Lower leg skin (tissue), 3 donors: Measurements from ENCODE around the gene ZNF689.

ENCODE experiments used
- CTCF ChIP-seq, 3 donors: fragments of 450-650 bp; IDR thresholded peaks; one replicate each; pipeline ENCODE4 v1.5.1; 2016; ENCODE audit warnings: antibody characterized with exemption in 3 of 3, mild to moderate bottlenecking in 3 of 3, moderate library complexity in 2 of 3
- POLR2A ChIP-seq, 2 donors: fragments of 450-650 bp; IDR thresholded peaks; one replicate each; pipeline ENCODE4 v1.6.1; 2016 to 2017; ENCODE audit warnings: antibody characterized with exemption in 2 of 2, mild to moderate bottlenecking in 1 of 2, moderate library complexity in 1 of 2

GRCh38 chr16:30588651-30589050 lies 21.5 kb downstream of the ZNF689 start:
- TF ChIP-seq CTCF (IDR thresholded peaks at IDR 0.05) (no peak), POLR2A (IDR thresholded peaks at IDR 0.05) (no peak)
